Epithelial cell of proximal tubule (primary cell): ENCODE results near the gene PTPRD. TPM values are rescaled to one million over a fixed set of nuclear protein-coding genes. Genes with fewer than 3 reads are reported as not detected.
A peak's percentile ranks its signal among the peaks of the same experiment; 100 is the strongest.

ENCODE experiments used
- DNase-seq: peaks from one replicate; pipeline ENCODE4 v3.0.0-alpha.2; 2011; ENCODE audit warnings: low read depth
- H3K4me3 ChIP-seq: 2 replicates; pipeline ENCODE4 v1.5.1; 2011; ENCODE audit warnings: low read depth, mild to moderate bottlenecking, low read length
- CTCF ChIP-seq: conservative IDR thresholded peaks from 2 replicates; pipeline ENCODE4 v1.5.1; 2012; ENCODE audit warnings: low read depth, mild to moderate bottlenecking, low read length
- total RNA-seq: library from RNA; depleted of rRNA; stranded (reverse); fragments of >200 nt; gene quantifications from 2 replicates; pipeline ENCODE4 v1.2.3, GENCODE V29; 2015

PTPRD gene
- total RNA-seq, 1 donor from 2014 or later = 3.2 TPM

- no peak for TF ChIP-seq CTCF
- DNase-seq = no peak
- no peak overlapping the region for H3K4me3 ChIP-seq
These were observed 1704.9 kb downstream of the PTPRD start for GRCh38 chr9:8907868-8908267.

GRCh38 chr9:8905731-8906130 is 1707.1 kb downstream of the PTPRD start:
- no peak overlapping the region for H3K4me3 ChIP-seq
- DNase-seq = no peak
- no peak for TF ChIP-seq CTCF

DNA sequence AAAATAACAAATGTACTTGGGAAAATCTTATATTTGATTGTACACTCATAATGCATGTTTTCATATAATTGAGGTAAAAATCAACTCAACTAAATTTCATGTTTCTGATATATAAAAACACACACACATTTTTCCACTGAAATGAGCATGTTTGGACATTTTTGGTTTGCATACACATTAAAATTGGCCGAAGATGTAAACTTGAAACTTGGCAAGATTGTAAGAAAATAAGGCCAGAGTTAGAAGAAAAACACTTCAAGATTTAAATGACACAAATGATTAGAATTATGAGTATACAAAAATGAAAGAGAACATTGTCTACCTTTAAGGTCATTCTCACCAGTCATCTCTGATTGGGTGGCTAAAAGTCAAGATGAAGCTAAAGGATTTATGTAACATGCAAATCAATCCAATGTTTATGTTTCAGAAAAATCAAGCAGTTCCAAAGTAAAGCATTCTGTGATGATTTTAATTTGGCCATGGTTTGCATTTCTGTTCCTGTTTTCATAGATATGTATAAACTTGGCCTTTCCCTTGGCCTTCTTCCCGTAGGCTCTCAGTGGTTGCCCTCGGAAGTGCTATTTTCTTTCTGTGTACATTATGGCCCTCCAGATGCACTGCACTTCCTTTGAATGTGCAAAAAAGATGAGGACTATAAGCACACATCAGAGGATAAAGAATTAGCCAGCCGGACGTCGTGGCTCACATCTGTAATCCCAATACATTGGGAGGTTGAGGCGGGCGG is 1707.9 kb downstream of the PTPRD start:
- TF ChIP-seq CTCF = no peak
- no peak for DNase-seq
- H3K4me3 ChIP-seq = no peak overlapping the region

GRCh38 chr9:8903077-8903476 is 1709.7 kb downstream of the PTPRD start:
- DNase-seq = no peak
- no peak overlapping the region for H3K4me3 ChIP-seq
- no peak for TF ChIP-seq CTCF

DNA sequence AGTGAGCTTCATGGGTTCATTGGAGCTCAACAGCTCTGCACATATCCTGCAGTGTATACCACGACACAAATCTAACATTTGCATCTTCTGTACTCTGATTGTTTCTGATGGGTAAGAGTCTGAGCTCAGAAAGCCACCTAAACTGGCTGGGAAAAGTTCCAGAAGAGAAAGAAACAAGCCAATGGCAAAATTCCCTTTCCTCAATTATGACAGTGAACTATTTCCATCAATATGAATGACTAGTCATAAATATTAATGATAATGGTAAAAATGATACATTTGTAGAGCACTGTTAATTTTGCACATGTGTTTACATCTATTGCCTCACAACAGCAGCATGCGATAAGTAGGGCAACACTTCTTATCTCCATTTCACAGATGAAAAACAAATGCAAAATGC is 1711.7 kb downstream of the PTPRD start:
- no peak overlapping the region for H3K4me3 ChIP-seq
- no peak for DNase-seq
- TF ChIP-seq CTCF = no peak

DNA sequence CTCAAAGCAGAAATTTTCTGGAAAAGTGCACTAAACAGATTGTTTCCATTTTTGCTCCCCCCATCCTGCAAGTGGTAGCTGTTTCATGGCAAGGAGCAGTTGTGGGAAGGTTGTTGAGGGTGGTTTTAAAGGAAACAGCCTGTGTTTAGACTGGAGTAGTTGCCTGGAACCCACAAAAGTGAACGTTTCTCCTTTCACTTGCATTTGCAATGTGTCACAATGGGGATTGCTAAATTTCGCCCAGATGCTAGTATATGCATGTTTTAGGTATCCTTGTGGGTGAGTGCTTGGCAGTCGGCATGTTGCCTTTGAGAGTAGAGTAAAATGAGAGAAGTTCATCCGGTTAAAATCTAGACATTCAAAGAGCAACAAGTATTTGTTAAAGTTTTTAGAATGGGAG is 1713.3 kb downstream of the PTPRD start:
- no peak for DNase-seq
- no peak overlapping the region for H3K4me3 ChIP-seq
- TF ChIP-seq CTCF = no peak

GRCh38 chr9:8895861-8896224 is 1717.0 kb downstream of the PTPRD start:
- no peak overlapping the region for H3K4me3 ChIP-seq
- DNase-seq = peak; percentile 30
- TF ChIP-seq CTCF = peak; percentile 71
